K562 (cell line): ENCODE results near the gene THYN1. TPM values are rescaled to one million over a fixed set of nuclear protein-coding genes. Genes with fewer than 3 reads are reported as not detected.

Experiments used
- ATAC-seq: fragments of 200-7000 bp; cut with Tn5 transposase; 3 replicates; pipeline ENCODE4 v1.9.1; 2020; ENCODE audit warnings: moderate library complexity
- BruUV-seq: library from RNA; stranded (reverse); fragments of 400-500 nt; replicated peaks from 2 replicates; lab custom pipeline; 2021; lab: Mats Ljungman, UMichigan
- CTCF ChIA-PET: fragments of 300-600 bp; formaldehyde crosslinking; extraction: SDS; loops from one replicate; lab custom pipeline; 2021; ENCODE audit warnings: low intra/inter-chr PET ratio; lab: Yijun Ruan, JAX
- POLR2A ChIA-PET: fragments of 300-600, 350-650 bp; sonication (Branson Sonifier 250); formaldehyde crosslinking; extraction: SDS; loops from one replicate; lab custom pipeline; 2021; ENCODE audit warnings: antibody characterized with exemption, inconsistent platforms; lab: Yijun Ruan, JAX
- DNase-seq, 4 experiments: peaks; one replicate each; pipeline versions ENCODE4 v3.0.0 to v3.0.0-alpha.2; 2011 to 2018; ENCODE audit warnings: low spot score in 3 of 4, mixed read lengths in 3 of 4; ENCODE audit errors: extremely low read depth in 1 of 4
- FAIRE-seq: peaks from 2 replicates; lab custom pipeline; 2011; peaks lifted over from hg19 to GRCh38; lab: Jason Lieb, UNC
- H2AFZ ChIP-seq: 2 replicates; pipeline ENCODE4 v1.6.0; 2011; ENCODE audit warnings: low read depth, low read length, control low read depth, inconsistent platforms
- H3K27ac ChIP-seq: fragments of 200-600 bp; 3 replicates; pipeline ENCODE4 v1.8.0; 2011; ENCODE audit warnings: low read depth, mild to moderate bottlenecking, control low read depth, inconsistent platforms, low read length, moderate library complexity, mixed read lengths; ENCODE audit errors: extremely low read depth
- H3K27me3 ChIP-seq, 2 experiments: fragments of 300-600 bp in 1 of 2; 2 replicates in 1 of 2; 3 replicates in 1 of 2; pipeline versions ENCODE4 v1.6.0 to v1.8.0; 2011; ENCODE audit warnings: inconsistent platforms in 2 of 2, low read length in 2 of 2, mild to moderate bottlenecking in 1 of 2, mixed read lengths in 1 of 2, moderate library complexity in 1 of 2; ENCODE audit not compliant: control insufficient read depth in 2 of 2, insufficient read depth in 2 of 2
- H3K36me3 ChIP-seq: fragments of 300-600 bp; 3 replicates; pipeline ENCODE4 v1.8.0; 2011; ENCODE audit warnings: mild to moderate bottlenecking, low read length, inconsistent platforms; ENCODE audit not compliant: control insufficient read depth, insufficient read depth
- H3K4me1 ChIP-seq, 2 experiments: fragments of 200-600 bp in 1 of 2; replicated peaks in 1 of 2; 2 replicates in 1 of 2; 3 replicates in 1 of 2; pipeline versions ENCODE4 v1.5.1 to v1.8.0; 2011; ENCODE audit warnings: inconsistent platforms in 2 of 2, low read length in 2 of 2, mild to moderate bottlenecking in 1 of 2, mixed read lengths in 1 of 2, moderate library complexity in 1 of 2; ENCODE audit not compliant: control insufficient read depth in 2 of 2, insufficient read depth in 2 of 2
- H3K4me2 ChIP-seq: 2 replicates; pipeline ENCODE4 v1.6.1; 2011; ENCODE audit warnings: low read length, control low read depth, inconsistent platforms, mixed read lengths; ENCODE audit not compliant: insufficient read depth
- H3K4me3 ChIP-seq: fragments of 200-600 bp; sonication (generic), shearing (Covaris generic); 2 replicates; pipeline ENCODE4 v1.5.1; 2016; ENCODE audit warnings: control low read depth, inconsistent platforms
- H3K79me2 ChIP-seq: fragments of 200-600 bp; 3 replicates; pipeline ENCODE4 v1.8.0; 2011; ENCODE audit warnings: low read length, inconsistent platforms; ENCODE audit not compliant: control insufficient read depth, insufficient read depth
- H3K9ac ChIP-seq, 2 experiments: 2 replicates each; pipeline versions ENCODE4 v1.6.0 to v1.6.1; 2011; ENCODE audit warnings: low read depth in 2 of 2, low read length in 2 of 2, control low read depth in 1 of 2, inconsistent platforms in 1 of 2, mild to moderate bottlenecking in 1 of 2, mixed read lengths in 1 of 2; ENCODE audit not compliant: insufficient read depth in 1 of 2
- H3K9me1 ChIP-seq: one replicate; pipeline ENCODE4 v1.6.0; 2011; ENCODE audit warnings: inconsistent platforms, mild to moderate bottlenecking, low read length, moderate library complexity; ENCODE audit not compliant: control insufficient read depth, insufficient read depth
- H3K9me3 ChIP-seq: replicated peaks from 2 replicates; pipeline ENCODE4 v1.5.1; 2011; ENCODE audit warnings: low read depth, low read length, inconsistent platforms; ENCODE audit not compliant: control insufficient read depth, insufficient read depth
- H4K20me1 ChIP-seq: replicated peaks from 2 replicates; pipeline ENCODE4 v1.6.1; 2011; ENCODE audit warnings: low read length, inconsistent platforms, mixed read lengths; ENCODE audit not compliant: control insufficient read depth, insufficient read depth
- FOXM1 ChIP-seq, 2 experiments: fragments of 450-650 bp in 1 of 2; sonication (generic) in 1 of 2; formaldehyde crosslinking in 1 of 2; IDR thresholded peaks; 2 replicates each; pipeline versions ENCODE4 v1.6.1 to v1.9.0; 2017 to 2022; ENCODE audit warnings: low read depth in 2 of 2, mild to moderate bottlenecking in 2 of 2, missing genetic modification reagents in 1 of 2, moderate library complexity in 1 of 2
- KAT7 ChIP-seq: sonication (generic); formaldehyde crosslinking; IDR thresholded peaks from 2 replicates; pipeline ENCODE4 v1.8.0; 2022; ENCODE audit warnings: missing genetic modification reagents, mild to moderate bottlenecking, borderline replicate concordance
- LCOR ChIP-seq: sonication (generic); formaldehyde crosslinking; IDR thresholded peaks from 2 replicates; pipeline ENCODE4 v1.8.0; 2022; ENCODE audit warnings: mild to moderate bottlenecking, missing genetic modification reagents
- NBN ChIP-seq: fragments of 450-650 bp; IDR thresholded peaks from 2 replicates; pipeline ENCODE4 v1.6.1; 2016; ENCODE audit warnings: low read depth, mild to moderate bottlenecking
- PHB2 ChIP-seq: fragments of 450-650 bp; IDR thresholded peaks from 2 replicates; pipeline ENCODE4 v1.6.1; 2017; ENCODE audit warnings: low read depth
- RBM34 ChIP-seq: fragments of 200-400 bp; formaldehyde crosslinking; IDR thresholded peaks from 2 replicates; pipeline ENCODE4 v1.6.1; 2018; ENCODE audit warnings: low read length, borderline replicate concordance; ENCODE audit not compliant: insufficient read depth
- SIRT6 ChIP-seq: IDR thresholded peaks from one replicate; pipeline ENCODE4 v1.6.1; 2012; ENCODE audit warnings: low read depth, mild to moderate bottlenecking, control low read depth, inconsistent platforms, low read length, moderate library complexity
- XRCC3 ChIP-seq: fragments of 450-650 bp; IDR thresholded peaks from 2 replicates; pipeline ENCODE4 v1.6.1; 2017; ENCODE audit warnings: mild to moderate bottlenecking, moderate library complexity
- WGBS: fragments of 100-300 bp; shearing (Covaris generic); methylation state at CpG from one replicate; pipeline ENCODE4 v1.1.6; 2016; ENCODE audit warnings: low coverage, mixed read lengths; ENCODE audit not compliant: insufficient coverage; ENCODE audit errors: missing lambda C conversion rate; 5-methylcytosine and 5-hydroxymethylcytosine counted together
- in situ Hi-C: fragments of 300-500 bp; cut with MboI; formaldehyde crosslinking; loops from 4 replicates; pipeline ENCODE4 v1.15.0; 2018; ENCODE audit warnings: inconsistent platforms, mixed read lengths
- intact Hi-C: fragments of 100-400 bp; cut with micrococcal nuclease; formaldehyde crosslinking; loops from 2 replicates; pipeline ENCODE4 v1.14.2; 2022
- polyA plus RNA-seq, 8 experiments: library from polyadenylated mRNA; depleted of rRNA in 4 of 8; stranded (reverse) in 5 of 8; unstranded in 3 of 8; fragments of >200 nt; fragmentation: Nextera tagmentation in 2 of 8; fragmentation: Illumina TruSeq in 1 of 8; extraction: Ambion mirVana in 2 of 8; extraction: Trizol in 1 of 8; gene quantifications; 2 replicates each; pipeline versions ENCODE4 v1.2.1 to v1.2.3, GENCODE V29; 2011 to 2014; ENCODE audit warnings: inconsistent platforms in 1 of 8, missing spikeins in 1 of 8
- total RNA-seq, 7 experiments: library from RNA; depleted of rRNA in 6 of 7; stranded (reverse); fragments of >200 nt in 6 of 7; fragmentation: Illumina TruSeq in 2 of 7; extraction: Trizol in 2 of 7; gene quantifications; 2 replicates each; pipeline versions ENCODE4 v1.2.1 to v1.2.3, GENCODE V29; 2011 to 2021; ENCODE audit warnings: low replicate concordance in 1 of 7
- TF ChIP-seq, protein P1 (sequence below): fragments of 450-650 bp; IDR thresholded peaks from 2 replicates; pipeline ENCODE4 v1.6.1; 2018; ENCODE audit not compliant: partially characterized antibody
- TF ChIP-seq, protein P2 (sequence below): sonication (generic); formaldehyde crosslinking; IDR thresholded peaks from 2 replicates; pipeline ENCODE4 v1.8.1; 2023; ENCODE audit warnings: mild to moderate bottlenecking, missing genetic modification reagents
- TF ChIP-seq, protein P3 (sequence below): IDR thresholded peaks from 2 replicates; pipeline ENCODE4 v1.6.1; 2014; ENCODE audit warnings: antibody characterized with exemption

Gene THYN1
- total and polyA plus RNA-seq, 9 of the 15 experiments (the other 6 are each of a cell fraction or from before 2014, with no cell fraction given), result 54.9 to 279 (median 104) TPM

DNA sequence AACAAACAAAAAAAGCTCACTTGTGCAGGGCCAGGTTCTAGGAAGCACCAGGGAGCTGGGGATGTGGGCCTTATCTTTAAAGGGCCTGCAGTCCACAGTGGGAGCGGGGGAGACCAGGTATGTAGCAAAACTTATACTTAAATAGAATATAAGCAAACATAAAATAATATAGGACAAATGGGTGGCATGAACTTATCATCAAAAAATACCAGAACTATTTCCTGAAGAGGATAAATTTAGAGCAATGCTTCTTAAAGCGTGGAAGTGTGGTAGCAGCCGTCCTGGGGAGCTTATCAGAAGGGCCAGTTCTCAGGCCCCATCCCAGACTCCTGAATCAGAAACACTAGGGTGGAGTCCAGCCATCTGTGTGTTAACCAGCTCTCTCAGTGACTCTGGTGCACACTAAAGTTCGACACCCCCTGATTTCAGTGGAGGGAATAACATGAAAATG, 19.4 kb downstream of the THYN1 start (continued):
- TF ChIP-seq, protein P1, sequence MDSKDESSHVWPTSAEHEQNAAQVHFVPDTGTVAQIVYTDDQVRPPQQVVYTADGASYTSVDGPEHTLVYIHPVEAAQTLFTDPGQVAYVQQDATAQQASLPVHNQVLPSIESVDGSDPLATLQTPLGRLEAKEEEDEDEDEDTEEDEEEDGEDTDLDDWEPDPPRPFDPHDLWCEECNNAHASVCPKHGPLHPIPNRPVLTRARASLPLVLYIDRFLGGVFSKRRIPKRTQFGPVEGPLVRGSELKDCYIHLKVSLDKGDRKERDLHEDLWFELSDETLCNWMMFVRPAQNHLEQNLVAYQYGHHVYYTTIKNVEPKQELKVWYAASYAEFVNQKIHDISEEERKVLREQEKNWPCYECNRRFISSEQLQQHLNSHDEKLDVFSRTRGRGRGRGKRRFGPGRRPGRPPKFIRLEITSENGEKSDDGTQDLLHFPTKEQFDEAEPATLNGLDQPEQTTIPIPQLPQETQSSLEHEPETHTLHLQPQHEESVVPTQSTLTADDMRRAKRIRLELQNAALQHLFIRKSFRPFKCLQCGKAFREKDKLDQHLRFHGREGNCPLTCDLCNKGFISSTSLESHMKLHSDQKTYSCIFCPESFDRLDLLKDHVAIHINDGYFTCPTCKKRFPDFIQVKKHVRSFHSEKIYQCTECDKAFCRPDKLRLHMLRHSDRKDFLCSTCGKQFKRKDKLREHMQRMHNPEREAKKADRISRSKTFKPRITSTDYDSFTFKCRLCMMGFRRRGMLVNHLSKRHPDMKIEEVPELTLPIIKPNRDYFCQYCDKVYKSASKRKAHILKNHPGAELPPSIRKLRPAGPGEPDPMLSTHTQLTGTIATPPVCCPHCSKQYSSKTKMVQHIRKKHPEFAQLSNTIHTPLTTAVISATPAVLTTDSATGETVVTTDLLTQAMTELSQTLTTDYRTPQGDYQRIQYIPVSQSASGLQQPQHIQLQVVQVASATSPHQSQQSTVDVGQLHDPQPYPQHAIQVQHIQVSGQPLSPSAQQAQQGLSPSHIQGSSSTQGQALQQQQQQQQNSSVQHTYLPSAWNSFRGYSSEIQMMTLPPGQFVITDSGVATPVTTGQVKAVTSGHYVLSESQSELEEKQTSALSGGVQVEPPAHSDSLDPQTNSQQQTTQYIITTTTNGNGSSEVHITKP, result peak; percentile 70

DNA sequence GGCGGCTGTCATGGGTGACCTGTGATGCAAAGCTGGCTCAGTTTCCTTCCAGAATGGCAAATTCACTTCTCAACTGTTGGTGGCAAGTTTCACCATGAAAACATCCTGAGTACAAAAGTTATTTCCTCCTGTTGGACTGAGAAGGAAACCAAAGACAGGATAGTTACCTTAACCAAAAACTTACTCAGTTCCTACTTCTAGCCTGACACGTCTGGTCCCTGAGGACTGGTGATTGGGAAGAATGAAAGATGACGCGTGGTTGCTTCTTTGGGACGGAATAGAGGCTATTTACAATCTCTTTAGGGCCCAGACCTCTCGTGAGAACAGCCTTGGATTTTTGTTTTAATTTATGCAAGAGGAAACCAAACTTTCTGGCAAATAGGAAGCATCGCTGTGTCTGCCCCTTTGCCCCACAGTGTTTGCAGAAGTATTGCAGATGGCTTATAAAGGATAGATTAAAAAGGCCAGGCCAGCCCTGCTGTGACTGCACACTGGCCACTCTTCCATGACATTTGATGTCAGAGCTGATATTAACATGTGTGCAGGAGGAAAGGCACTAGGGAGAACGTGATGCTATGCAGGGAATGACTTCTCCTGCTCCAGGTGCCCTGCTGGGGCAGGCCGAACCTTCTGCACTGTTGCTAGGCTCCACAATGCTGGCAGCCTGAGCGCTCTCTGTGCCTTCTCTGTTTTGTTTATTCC, 21.0 kb downstream of the THYN1 start:
- H3K36me3 ChIP-seq, result peaks cover 48% of the 10 kb centered on the region
- WGBS, result 77% methylated on average over 9 of the region's 10 CpGs
- H3K4me1 ChIP-seq, result peaks cover 19 to 47% of the 10 kb centered on the region in 2 experiments
- in situ Hi-C loops (no loop called here), intact Hi-C loops (no loop called here)
- peaks cover 78% of the 10 kb centered on the region for H3K79me2 ChIP-seq
- no peak overlapping the region for H3K27ac ChIP-seq
- ChIA-PET POLR2A (no interaction called here), CTCF (no interaction called here)
- no peak for DNase-seq
- no peak for FAIRE-seq
- no peak overlapping the region for H2AFZ ChIP-seq
- H3K4me3 ChIP-seq, result no peak overlapping the region
- H3K27me3 ChIP-seq, result no peaks in the 10 kb centered on the region
- ATAC-seq, result no peak
- no peak overlapping the region for H3K4me2 ChIP-seq
- H3K9ac ChIP-seq, result peak overlapping the region in 1 of 2 experiments; percentile 66; a peak in 1 of 4 replicates
- H3K9me1 ChIP-seq, result peaks cover 5% of the 10 kb centered on the region
- no peaks in the 10 kb centered on the region for H3K9me3 ChIP-seq
- BruUV-seq, result no TSS peak
- H4K20me1 ChIP-seq, result peaks cover 7% of the 10 kb centered on the region; the same call in 1 of the 2 replicates
- no peak for TF ChIP-seq SIRT6
- no peak for TF ChIP-seq FOXM1 (IDR thresholded peaks at IDR 0.05; ENCODE audit: low read depth)
- no peak for TF ChIP-seq FOXM1 (CRISPR knock-in tag; IDR thresholded peaks at IDR 0.05; ENCODE audit: low read depth)
- TF ChIP-seq KAT7 (CRISPR knock-in tag), result no peak
- TF ChIP-seq, protein P2, sequence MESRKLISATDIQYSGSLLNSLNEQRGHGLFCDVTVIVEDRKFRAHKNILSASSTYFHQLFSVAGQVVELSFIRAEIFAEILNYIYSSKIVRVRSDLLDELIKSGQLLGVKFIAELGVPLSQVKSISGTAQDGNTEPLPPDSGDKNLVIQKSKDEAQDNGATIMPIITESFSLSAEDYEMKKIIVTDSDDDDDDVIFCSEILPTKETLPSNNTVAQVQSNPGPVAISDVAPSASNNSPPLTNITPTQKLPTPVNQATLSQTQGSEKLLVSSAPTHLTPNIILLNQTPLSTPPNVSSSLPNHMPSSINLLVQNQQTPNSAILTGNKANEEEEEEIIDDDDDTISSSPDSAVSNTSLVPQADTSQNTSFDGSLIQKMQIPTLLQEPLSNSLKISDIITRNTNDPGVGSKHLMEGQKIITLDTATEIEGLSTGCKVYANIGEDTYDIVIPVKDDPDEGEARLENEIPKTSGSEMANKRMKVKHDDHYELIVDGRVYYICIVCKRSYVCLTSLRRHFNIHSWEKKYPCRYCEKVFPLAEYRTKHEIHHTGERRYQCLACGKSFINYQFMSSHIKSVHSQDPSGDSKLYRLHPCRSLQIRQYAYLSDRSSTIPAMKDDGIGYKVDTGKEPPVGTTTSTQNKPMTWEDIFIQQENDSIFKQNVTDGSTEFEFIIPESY, result no peak
- TF ChIP-seq NBN, result no peak
- TF ChIP-seq LCOR (CRISPR knock-in tag), result no peak
- no peak for TF ChIP-seq PHB2
- TF ChIP-seq RBM34, result no peak
- TF ChIP-seq, protein P3, sequence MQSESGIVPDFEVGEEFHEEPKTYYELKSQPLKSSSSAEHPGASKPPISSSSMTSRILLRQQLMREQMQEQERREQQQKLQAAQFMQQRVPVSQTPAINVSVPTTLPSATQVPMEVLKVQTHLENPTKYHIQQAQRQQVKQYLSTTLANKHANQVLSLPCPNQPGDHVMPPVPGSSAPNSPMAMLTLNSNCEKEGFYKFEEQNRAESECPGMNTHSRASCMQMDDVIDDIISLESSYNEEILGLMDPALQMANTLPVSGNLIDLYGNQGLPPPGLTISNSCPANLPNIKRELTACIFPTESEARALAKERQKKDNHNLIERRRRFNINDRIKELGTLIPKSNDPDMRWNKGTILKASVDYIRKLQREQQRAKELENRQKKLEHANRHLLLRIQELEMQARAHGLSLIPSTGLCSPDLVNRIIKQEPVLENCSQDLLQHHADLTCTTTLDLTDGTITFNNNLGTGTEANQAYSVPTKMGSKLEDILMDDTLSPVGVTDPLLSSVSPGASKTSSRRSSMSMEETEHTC, result no peak
- TF ChIP-seq XRCC3, result no peak
